Measurements from ENCODE around the gene SPRY1.

SPRY1 gene

GRCh38 chr4:123361195-123361861 lies 35.3 kb upstream of the SPRY1 start:
- DNase-seq (ENCODE audit: insufficient read length, low spot score) (no peak), FAIRE-seq (no peak)
- no peak for TF ChIP-seq CTCF (IDR thresholded peaks at IDR 0.05; ENCODE audit: insufficient read depth, missing control alignments)

- FAIRE-seq (no peak), DNase-seq (ENCODE audit: insufficient read length, low spot score) (no peak)
- TF ChIP-seq CTCF (IDR thresholded peaks at IDR 0.05; ENCODE audit: insufficient read depth, missing control alignments) = no peak
Observed at GRCh38 chr4:123362103-123362502, 34.5 kb upstream of the SPRY1 start.

DNA sequence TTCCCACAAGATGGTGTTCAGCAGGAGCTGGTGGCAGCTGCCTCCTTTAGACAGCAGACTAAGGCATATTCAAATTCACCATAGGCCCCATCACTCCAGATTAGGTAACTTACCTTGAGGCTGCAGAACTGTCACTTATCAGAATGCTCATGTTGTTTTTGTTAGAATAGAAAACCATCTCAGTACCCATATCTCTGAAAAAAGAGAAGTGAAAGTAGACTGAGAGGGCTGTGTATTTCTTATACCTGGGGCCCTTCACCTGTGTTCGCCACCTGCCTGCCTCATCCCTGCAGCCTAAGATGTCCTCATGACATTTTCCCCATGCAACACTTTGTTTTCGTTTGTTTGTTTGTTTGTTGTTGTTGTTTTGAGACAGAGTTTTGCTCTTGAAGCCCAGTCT lies 32.9 kb upstream of the SPRY1 start:
- no peak for TF ChIP-seq CTCF (IDR thresholded peaks at IDR 0.05; ENCODE audit: insufficient read depth, missing control alignments)
- DNase-seq (ENCODE audit: insufficient read length, low spot score) (no peak), FAIRE-seq (no peak)

GRCh38 chr4:123364906-123365305 lies 31.7 kb upstream of the SPRY1 start:
- FAIRE-seq (no peak), DNase-seq (ENCODE audit: insufficient read length, low spot score) (no peak)
- no peak for TF ChIP-seq CTCF (IDR thresholded peaks at IDR 0.05; ENCODE audit: insufficient read depth, missing control alignments)

GRCh38 chr4:123365412-123365811 lies 31.2 kb upstream of the SPRY1 start:
- DNase-seq (ENCODE audit: insufficient read length, low spot score) (no peak), FAIRE-seq (no peak)
- TF ChIP-seq CTCF (IDR thresholded peaks at IDR 0.05; ENCODE audit: insufficient read depth, missing control alignments) = no peak

GRCh38 chr4:123366144-123366748 lies 30.3 kb upstream of the SPRY1 start:
- no peak for TF ChIP-seq CTCF (IDR thresholded peaks at IDR 0.05; ENCODE audit: insufficient read depth, missing control alignments)
- FAIRE-seq (no peak), DNase-seq (ENCODE audit: insufficient read length, low spot score) (no peak)

GRCh38 chr4:123378794-123379193 lies 17.8 kb upstream of the SPRY1 start:
- no peak for FAIRE-seq
- DNase-seq (ENCODE audit: insufficient read length, low spot score) = no peak
- no peak for TF ChIP-seq CTCF (IDR thresholded peaks at IDR 0.05; ENCODE audit: insufficient read depth, missing control alignments)

All from D721Med (cell line).